IPS-NIHi7 (cell line): ENCODE measurements around the gene SMO.
A peak's percentile ranks its signal among the peaks of the same experiment; 100 is the strongest.

Experiments used
- DNase-seq: peaks from one replicate; pipeline ENCODE4 v3.0.0; 2012; ENCODE audit warnings: mixed read lengths; ENCODE audit errors: extremely low spot score

Gene SMO

GRCh38 chr7:129188372-129188891 lies at the start of gene SMO:
Gene SMO, plus strand, starts transcription at chr7:129188633. Its CDS starts 519 bp downstream, at chr7:129189152.
- DNase-seq, result peak; percentile 92

GRCh38 chr7:129143724-129144094 lies 44.7 kb upstream of the SMO start:
- no peak for DNase-seq

GRCh38 chr7:129144095-129144833 lies 44.2 kb upstream of the SMO start, which contains the start of gene TSPAN33:
Gene TSPAN33, plus strand, starts transcription at chr7:129144707. Its CDS starts 274 bp downstream, at chr7:129144981.
- DNase-seq, result peak; percentile 98

- no peak for DNase-seq
These were observed 43.4 kb upstream of the SMO start for GRCh38 chr7:129144834-129145668.

- DNase-seq, result no peak
These were observed 42.0 kb upstream of the SMO start for GRCh38 chr7:129146237-129146979.

- no peak for DNase-seq
These were observed 40.7 kb upstream of the SMO start for GRCh38 chr7:129147731-129148130.

- no peak for DNase-seq
These were observed 38.9 kb upstream of the SMO start for GRCh38 chr7:129149511-129149910.

GRCh38 chr7:129150199-129150996 lies 38.0 kb upstream of the SMO start:
- DNase-seq, result peak; percentile 53

GRCh38 chr7:129157651-129158050 lies 30.8 kb upstream of the SMO start:
- DNase-seq, result no peak

GRCh38 chr7:129159539-129159938 lies 28.9 kb upstream of the SMO start:
- DNase-seq, result no peak

GRCh38 chr7:129160161-129160905 lies 28.1 kb upstream of the SMO start:
- DNase-seq, result no peak

GRCh38 chr7:129161524-129162225 lies 26.8 kb upstream of the SMO start:
- DNase-seq, result no peak

- DNase-seq, result no peak
These were observed 25.7 kb upstream of the SMO start for GRCh38 chr7:129162732-129163131.

- peak; percentile 56 for DNase-seq
These were observed 24.4 kb upstream of the SMO start for GRCh38 chr7:129163875-129164544.

- no peak for DNase-seq
These were observed 21.7 kb upstream of the SMO start for GRCh38 chr7:129166745-129167144.

- DNase-seq, result no peak
These were observed 20.6 kb upstream of the SMO start for GRCh38 chr7:129167817-129168216.

GRCh38 chr7:129168231-129169021 lies 20.0 kb upstream of the SMO start:
- DNase-seq, result peak; percentile 58

- peak; percentile 87 for DNase-seq
These were observed 19.2 kb upstream of the SMO start for GRCh38 chr7:129169171-129169671.
